Measurements from ENCODE around the gene ANKRD55. TPM values are rescaled to one million over a fixed set of nuclear protein-coding genes. Genes with fewer than 3 reads are reported as not detected.

Gene ANKRD55
- total RNA-seq, 4 donors from 2014 or later, result 0.23 TPM; not detected in 3

DNA sequence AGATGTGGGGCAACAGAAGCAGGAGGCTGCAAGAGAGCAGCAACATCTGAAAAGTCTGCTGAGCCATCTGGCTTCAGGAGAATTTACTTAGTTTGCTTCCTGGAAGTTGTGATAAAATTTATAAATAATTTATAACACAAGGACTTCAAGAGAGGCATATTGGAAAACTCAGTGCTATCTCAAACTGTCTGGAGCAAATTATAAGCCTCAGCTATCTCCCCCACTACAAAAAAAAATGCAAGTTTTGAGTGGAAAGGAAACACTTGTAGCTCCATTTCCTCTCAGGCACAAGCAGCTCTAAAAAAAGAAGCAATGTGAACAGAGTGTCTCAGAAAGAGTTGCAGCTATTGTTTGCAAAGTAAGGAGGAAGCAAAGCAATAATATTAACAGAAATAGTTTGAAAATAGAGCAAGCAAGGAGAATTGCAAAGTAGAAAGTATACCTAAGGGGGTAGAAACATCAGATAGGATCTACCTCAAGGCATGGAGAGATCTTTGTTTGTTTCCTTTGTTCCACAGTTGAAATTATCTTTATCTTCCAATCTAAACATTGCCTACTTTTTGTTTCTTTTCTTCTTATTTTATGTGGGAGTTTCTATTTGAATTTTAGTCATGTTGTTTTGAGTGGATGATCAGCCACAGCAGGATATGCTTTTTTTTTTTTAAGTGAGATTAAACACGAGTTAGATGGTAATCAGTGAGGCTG is 182.4 kb downstream of the ANKRD55 start:
- Histone ChIP-seq H3K4me3 (no peak overlapping the region), H3K27me3 (no peaks in the 10 kb centered on the region), H3K36me3 (no peaks in the 10 kb centered on the region), H3K9me3 (no peaks in the 10 kb centered on the region), H3K4me1 (peaks cover 13% of the 10 kb centered on the region), H3K27ac (no peak overlapping the region)
- TF ChIP-seq POLR2AphosphoS5 (IDR thresholded peaks at IDR 0.05) (no peak), EP300 (IDR thresholded peaks at IDR 0.05) (no peak), POLR2A (IDR thresholded peaks at IDR 0.05) (no peak)
- TF ChIP-seq, protein P1, sequence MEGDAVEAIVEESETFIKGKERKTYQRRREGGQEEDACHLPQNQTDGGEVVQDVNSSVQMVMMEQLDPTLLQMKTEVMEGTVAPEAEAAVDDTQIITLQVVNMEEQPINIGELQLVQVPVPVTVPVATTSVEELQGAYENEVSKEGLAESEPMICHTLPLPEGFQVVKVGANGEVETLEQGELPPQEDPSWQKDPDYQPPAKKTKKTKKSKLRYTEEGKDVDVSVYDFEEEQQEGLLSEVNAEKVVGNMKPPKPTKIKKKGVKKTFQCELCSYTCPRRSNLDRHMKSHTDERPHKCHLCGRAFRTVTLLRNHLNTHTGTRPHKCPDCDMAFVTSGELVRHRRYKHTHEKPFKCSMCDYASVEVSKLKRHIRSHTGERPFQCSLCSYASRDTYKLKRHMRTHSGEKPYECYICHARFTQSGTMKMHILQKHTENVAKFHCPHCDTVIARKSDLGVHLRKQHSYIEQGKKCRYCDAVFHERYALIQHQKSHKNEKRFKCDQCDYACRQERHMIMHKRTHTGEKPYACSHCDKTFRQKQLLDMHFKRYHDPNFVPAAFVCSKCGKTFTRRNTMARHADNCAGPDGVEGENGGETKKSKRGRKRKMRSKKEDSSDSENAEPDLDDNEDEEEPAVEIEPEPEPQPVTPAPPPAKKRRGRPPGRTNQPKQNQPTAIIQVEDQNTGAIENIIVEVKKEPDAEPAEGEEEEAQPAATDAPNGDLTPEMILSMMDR (IDR thresholded peaks at IDR 0.05), result no peak
- WGBS, result 23% methylated on average over 1 of the region's 1 CpG
- no peak for DNase-seq (ENCODE audit: low spot score in 2 of 2)

Other genes with a start within 250 kb of the ANKRD55 start
- gene IL6ST, start 238.4 kb downstream of the ANKRD55 start, total RNA-seq, result 100 to 1,000 TPM in 1 of 4 donors, 10 to 100 TPM in 3; 47.0 to 110 (median 87.5) TPM

All from suprapubic skin (tissue), 4 donors.